Renal cortical epithelial cell (primary cell): ENCODE data around the gene COMMD4. TPM values are rescaled to one million over a fixed set of nuclear protein-coding genes. Genes with fewer than 3 reads are reported as not detected.
"Not testable (repeated sequence)": the region's sequence is repeated elsewhere in the genome, so short reads cannot be mapped to it uniquely, and the experiment has no call there.

ENCODE experiments used
- DNase-seq: peaks from one replicate; pipeline ENCODE4 v3.0.0-alpha.2; 2011; ENCODE audit warnings: low read depth
- total RNA-seq: library from RNA; depleted of rRNA; stranded (reverse); fragments of >200 nt; gene quantifications from 2 replicates; pipeline ENCODE4 v1.2.3, GENCODE V29; 2014

COMMD4 gene
- total RNA-seq = 42.1 and 58.3 TPM in 2 replicates

GRCh38 chr15:75335705-75336355 is at the start of gene COMMD4:
COMMD4 (plus strand) TSS chr15:75336063; CDS start chr15:75336090, 27 bp downstream.
- peak; percentile 85 for DNase-seq

- DNase-seq = not testable (repeated sequence)
Measured at GRCh38 chr15:75293660-75294059, 42.2 kb upstream of the COMMD4 start.

GRCh38 chr15:75298541-75299310 is 37.1 kb upstream of the COMMD4 start:
- DNase-seq = not testable (repeated sequence)

GRCh38 chr15:75299311-75299688 is 36.6 kb upstream of the COMMD4 start:
- not testable (repeated sequence) for DNase-seq

- DNase-seq = not testable (repeated sequence)
Measured at GRCh38 chr15:75300026-75300425, 35.8 kb upstream of the COMMD4 start.

- no peak for DNase-seq
Measured at GRCh38 chr15:75302318-75302717, 33.5 kb upstream of the COMMD4 start.

- not testable (repeated sequence) for DNase-seq
Measured at GRCh38 chr15:75302753-75303152, 33.1 kb upstream of the COMMD4 start.

GRCh38 chr15:75306188-75306587 is 29.7 kb upstream of the COMMD4 start:
- DNase-seq = no peak

- DNase-seq = peak; percentile 9
Measured at GRCh38 chr15:75307778-75308390, 28.0 kb upstream of the COMMD4 start.

GRCh38 chr15:75309711-75310110 is 26.2 kb upstream of the COMMD4 start:
- DNase-seq = peak; percentile 36

GRCh38 chr15:75312548-75312947 is 23.3 kb upstream of the COMMD4 start:
- DNase-seq = peak; percentile 32

GRCh38 chr15:75313116-75313845 is 22.6 kb upstream of the COMMD4 start:
- no peak for DNase-seq

GRCh38 chr15:75314552-75315290 is 21.1 kb upstream of the COMMD4 start:
- DNase-seq = no peak

GRCh38 chr15:75319231-75319897 is 16.5 kb upstream of the COMMD4 start:
- DNase-seq = not testable (repeated sequence)

GRCh38 chr15:75321711-75322110 is 14.2 kb upstream of the COMMD4 start:
- DNase-seq = no peak

GRCh38 chr15:75325922-75326321 is 9.9 kb upstream of the COMMD4 start:
- DNase-seq = no peak

- no peak for DNase-seq
Measured at GRCh38 chr15:75327005-75327404, 8.9 kb upstream of the COMMD4 start.

- DNase-seq = no peak
Measured at GRCh38 chr15:75327491-75327890, 8.4 kb upstream of the COMMD4 start.

- no peak for DNase-seq
Measured at GRCh38 chr15:75328493-75329314, 7.2 kb upstream of the COMMD4 start.

GRCh38 chr15:75329571-75329970 is 6.3 kb upstream of the COMMD4 start:
- no peak for DNase-seq
